Rectal smooth muscle tissue (tissue), 1 donor: ENCODE measurements around the gene PDE4D.
A peak's percentile ranks its signal among the peaks of the same experiment; 100 is the strongest.

Experiments
- H3K27ac ChIP-seq: one replicate; pipeline ENCODE4 v1.7.0; 2013; ENCODE audit warnings: low read depth, low read length, inconsistent platforms
- H3K27me3 ChIP-seq: one replicate; pipeline ENCODE4 v1.7.0; 2013; ENCODE audit warnings: low read length; ENCODE audit not compliant: control insufficient read depth, insufficient read depth
- H3K36me3 ChIP-seq: one replicate; pipeline ENCODE4 v1.7.0; 2013; ENCODE audit warnings: low read length; ENCODE audit not compliant: control insufficient read depth, insufficient read depth
- H3K4me1 ChIP-seq: one replicate; pipeline ENCODE4 v1.7.0; 2013; ENCODE audit warnings: low read length; ENCODE audit not compliant: control insufficient read depth, insufficient read depth
- H3K4me3 ChIP-seq: one replicate; pipeline ENCODE4 v1.7.0; 2013; ENCODE audit warnings: low read length
- H3K9ac ChIP-seq: one replicate; pipeline ENCODE4 v1.7.0; 2013; ENCODE audit warnings: low read length

Gene PDE4D

GRCh38 chr5:58937031-58937681 is 956.4 kb downstream of the PDE4D start:
- Histone ChIP-seq H3K36me3 (no peaks in the 10 kb centered on the region), H3K27me3 (no peaks in the 10 kb centered on the region), H3K27ac (no peak overlapping the region), H3K4me1 (no peaks in the 10 kb centered on the region), H3K9ac (no peak overlapping the region), H3K4me3 (no peak overlapping the region)

- no peak overlapping the region for H3K4me3 ChIP-seq
Measured at GRCh38 chr5:58934629-58935097, 958.9 kb downstream of the PDE4D start.

GRCh38 chr5:58933891-58934628 is 959.5 kb downstream of the PDE4D start:
- Histone ChIP-seq H3K27me3 (no peaks in the 10 kb centered on the region), H3K36me3 (no peaks in the 10 kb centered on the region), H3K4me3 (no peak overlapping the region), H3K9ac (no peak overlapping the region), H3K27ac (no peak overlapping the region), H3K4me1 (no peaks in the 10 kb centered on the region)

More at GRCh38 chr5:58934629-58935097, 958.9 kb downstream of the PDE4D start:
- H3K36me3 ChIP-seq: no peaks in the 10 kb centered on the region
- no peak overlapping the region for H3K9ac ChIP-seq
- H3K27ac ChIP-seq: no peak overlapping the region
- H3K27me3 ChIP-seq: no peaks in the 10 kb centered on the region
- H3K4me1 ChIP-seq: no peaks in the 10 kb centered on the region

GRCh38 chr5:58932057-58932612 is 961.4 kb downstream of the PDE4D start:
- Histone ChIP-seq H3K36me3 (no peaks in the 10 kb centered on the region), H3K4me3 (no peak overlapping the region), H3K27ac (no peak overlapping the region), H3K27me3 (no peaks in the 10 kb centered on the region), H3K4me1 (no peaks in the 10 kb centered on the region), H3K9ac (no peak overlapping the region)

- Histone ChIP-seq H3K4me1 (peaks cover 6% of the 10 kb centered on the region), H3K36me3 (no peaks in the 10 kb centered on the region), H3K9ac (no peak overlapping the region), H3K27me3 (no peaks in the 10 kb centered on the region), H3K4me3 (no peak overlapping the region), H3K27ac (no peak overlapping the region)
Measured at GRCh38 chr5:58930520-58930919, 963.0 kb downstream of the PDE4D start.

GRCh38 chr5:58929726-58930125 is 963.8 kb downstream of the PDE4D start:
- no peak overlapping the region for H3K27ac ChIP-seq
- no peaks in the 10 kb centered on the region for H3K27me3 ChIP-seq
- peaks cover 8% of the 10 kb centered on the region for H3K4me1 ChIP-seq
- H3K4me3 ChIP-seq: no peak overlapping the region
- H3K9ac ChIP-seq: no peak overlapping the region
- no peaks in the 10 kb centered on the region for H3K36me3 ChIP-seq

- H3K4me1 ChIP-seq: peaks cover 8% of the 10 kb centered on the region
- H3K4me3 ChIP-seq: no peak overlapping the region
- no peak overlapping the region for H3K27ac ChIP-seq
- no peaks in the 10 kb centered on the region for H3K27me3 ChIP-seq
- no peaks in the 10 kb centered on the region for H3K36me3 ChIP-seq
- H3K9ac ChIP-seq: no peak overlapping the region
Measured at GRCh38 chr5:58927938-58928337, 965.6 kb downstream of the PDE4D start.

GRCh38 chr5:58927181-58927580 is 966.3 kb downstream of the PDE4D start:
- no peaks in the 10 kb centered on the region for H3K36me3 ChIP-seq
- H3K9ac ChIP-seq: no peak overlapping the region
- no peak overlapping the region for H3K4me3 ChIP-seq
- H3K27me3 ChIP-seq: no peaks in the 10 kb centered on the region
- no peak overlapping the region for H3K27ac ChIP-seq
- peaks cover 8% of the 10 kb centered on the region for H3K4me1 ChIP-seq

GRCh38 chr5:58926541-58926935 is 967.0 kb downstream of the PDE4D start:
- no peak overlapping the region for H3K4me3 ChIP-seq
- no peaks in the 10 kb centered on the region for H3K36me3 ChIP-seq
- no peaks in the 10 kb centered on the region for H3K27me3 ChIP-seq
- no peak overlapping the region for H3K9ac ChIP-seq
- peaks cover 8% of the 10 kb centered on the region for H3K4me1 ChIP-seq
- H3K27ac ChIP-seq: no peak overlapping the region

- no peak overlapping the region for H3K27ac ChIP-seq
- H3K4me3 ChIP-seq: no peak overlapping the region
- no peak overlapping the region for H3K9ac ChIP-seq
- H3K36me3 ChIP-seq: no peaks in the 10 kb centered on the region
- no peaks in the 10 kb centered on the region for H3K27me3 ChIP-seq
- H3K4me1 ChIP-seq: peaks cover 8% of the 10 kb centered on the region
Measured at GRCh38 chr5:58925627-58926540, 967.6 kb downstream of the PDE4D start.

- Histone ChIP-seq H3K9ac (no peak overlapping the region), H3K4me3 (no peak overlapping the region), H3K27ac (no peak overlapping the region), H3K4me1 (peaks cover 8% of the 10 kb centered on the region), H3K36me3 (no peaks in the 10 kb centered on the region), H3K27me3 (no peaks in the 10 kb centered on the region)
Measured at GRCh38 chr5:58924306-58924705, 969.2 kb downstream of the PDE4D start.

- H3K4me1 ChIP-seq: peaks cover 8% of the 10 kb centered on the region
- H3K4me3 ChIP-seq: no peak overlapping the region
- peak overlapping the region; percentile 63 for H3K27ac ChIP-seq
Measured at GRCh38 chr5:58923355-58923754, 970.2 kb downstream of the PDE4D start.

More at GRCh38 chr5:58923355-58923754, 970.2 kb downstream of the PDE4D start:
- H3K36me3 ChIP-seq: no peaks in the 10 kb centered on the region
- no peaks in the 10 kb centered on the region for H3K27me3 ChIP-seq
- H3K9ac ChIP-seq: no peak overlapping the region
